Colonic mucosa (tissue), 4 donors: Measurements from ENCODE around the gene USH2A. TPM values are rescaled to one million over a fixed set of nuclear protein-coding genes. Genes with fewer than 3 reads are reported as not detected.

Experiments
- DNase-seq: peaks from one replicate; pipeline ENCODE4 v3.0.0-alpha.2; 2020
- H3K27ac ChIP-seq: fragments of 200-600 bp; one replicate; pipeline ENCODE4 v1.8.0; 2021
- H3K27me3 ChIP-seq: fragments of 200-600 bp; one replicate; pipeline ENCODE4 v1.8.0; 2021
- H3K36me3 ChIP-seq: fragments of 200-600 bp; one replicate; pipeline ENCODE4 v1.8.0; 2021
- H3K4me1 ChIP-seq: fragments of 200-600 bp; one replicate; pipeline ENCODE4 v1.8.0; 2021; ENCODE audit warnings: mild to moderate bottlenecking
- H3K4me3 ChIP-seq: fragments of 200-600 bp; one replicate; pipeline ENCODE4 v1.8.0; 2021
- H3K9ac ChIP-seq, 2 donors: one replicate each; pipeline ENCODE4 v1.7.0; 2013; ENCODE audit warnings: control low read depth in 2 of 2, low read depth in 2 of 2, low read length in 2 of 2
- H3K9me3 ChIP-seq: fragments of 200-600 bp; one replicate; pipeline ENCODE4 v1.8.0; 2021
- intact Hi-C: fragments of 100-400 bp; cut with DNase I; formaldehyde crosslinking; loops from one replicate; pipeline ENCODE4 v1.14.1; 2022
- total RNA-seq, 2 donors: library from RNA; stranded (reverse); fragmentation: NEBNext Ultra II Directional in 1 of 2; extraction: Animal tissue kit (Norgen Biotek cat#: 25700) in 1 of 2; gene quantifications; one replicate each; pipeline ENCODE4 v1.2.1, GENCODE V29; 2021
- TF ChIP-seq, protein P1 (sequence below): fragments of 200-600 bp; IDR thresholded peaks from one replicate; pipeline ENCODE4 v1.8.0; 2022; ENCODE audit warnings: antibody characterized with exemption, mild to moderate bottlenecking
- donor health status: healthy.
- donor health status: DM: no; HTN: no; CAD: no.
- donor health status: DM: no; HTN: no; CAD: no.

The USH2A gene
- total RNA-seq, 2 donors from 2014 or later = 0.02 TPM; not detected in 1

DNA sequence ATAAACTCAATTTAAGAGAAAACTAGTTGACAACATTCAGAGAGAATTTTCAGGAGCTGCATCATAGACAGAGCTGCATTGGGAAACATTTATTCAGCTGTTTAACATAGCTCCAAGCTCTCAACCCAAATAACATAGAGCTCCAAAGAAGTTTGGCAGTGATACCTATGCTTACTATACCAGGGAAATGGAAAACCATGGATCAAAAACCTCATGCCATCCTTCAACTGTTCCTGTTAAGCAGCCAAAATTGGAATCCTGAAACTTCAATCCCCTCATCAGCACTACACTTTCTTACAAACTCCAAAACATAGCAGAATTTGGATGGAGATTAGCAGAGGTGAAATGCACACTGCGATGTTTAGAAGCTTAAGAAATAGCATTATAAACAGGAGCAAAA, 164.4 kb downstream of the USH2A start:
- TF ChIP-seq, protein P1, sequence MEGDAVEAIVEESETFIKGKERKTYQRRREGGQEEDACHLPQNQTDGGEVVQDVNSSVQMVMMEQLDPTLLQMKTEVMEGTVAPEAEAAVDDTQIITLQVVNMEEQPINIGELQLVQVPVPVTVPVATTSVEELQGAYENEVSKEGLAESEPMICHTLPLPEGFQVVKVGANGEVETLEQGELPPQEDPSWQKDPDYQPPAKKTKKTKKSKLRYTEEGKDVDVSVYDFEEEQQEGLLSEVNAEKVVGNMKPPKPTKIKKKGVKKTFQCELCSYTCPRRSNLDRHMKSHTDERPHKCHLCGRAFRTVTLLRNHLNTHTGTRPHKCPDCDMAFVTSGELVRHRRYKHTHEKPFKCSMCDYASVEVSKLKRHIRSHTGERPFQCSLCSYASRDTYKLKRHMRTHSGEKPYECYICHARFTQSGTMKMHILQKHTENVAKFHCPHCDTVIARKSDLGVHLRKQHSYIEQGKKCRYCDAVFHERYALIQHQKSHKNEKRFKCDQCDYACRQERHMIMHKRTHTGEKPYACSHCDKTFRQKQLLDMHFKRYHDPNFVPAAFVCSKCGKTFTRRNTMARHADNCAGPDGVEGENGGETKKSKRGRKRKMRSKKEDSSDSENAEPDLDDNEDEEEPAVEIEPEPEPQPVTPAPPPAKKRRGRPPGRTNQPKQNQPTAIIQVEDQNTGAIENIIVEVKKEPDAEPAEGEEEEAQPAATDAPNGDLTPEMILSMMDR = no peak
- intact Hi-C loops = no loop called here
- Histone ChIP-seq H3K9ac (no peak overlapping the region), H3K4me1 (no peaks in the 10 kb centered on the region), H3K4me3 (no peak overlapping the region), H3K27me3 (no peaks in the 10 kb centered on the region), H3K27ac (no peak overlapping the region), H3K9me3 (no peaks in the 10 kb centered on the region), H3K36me3 (no peaks in the 10 kb centered on the region)
- no peak for DNase-seq

DNA sequence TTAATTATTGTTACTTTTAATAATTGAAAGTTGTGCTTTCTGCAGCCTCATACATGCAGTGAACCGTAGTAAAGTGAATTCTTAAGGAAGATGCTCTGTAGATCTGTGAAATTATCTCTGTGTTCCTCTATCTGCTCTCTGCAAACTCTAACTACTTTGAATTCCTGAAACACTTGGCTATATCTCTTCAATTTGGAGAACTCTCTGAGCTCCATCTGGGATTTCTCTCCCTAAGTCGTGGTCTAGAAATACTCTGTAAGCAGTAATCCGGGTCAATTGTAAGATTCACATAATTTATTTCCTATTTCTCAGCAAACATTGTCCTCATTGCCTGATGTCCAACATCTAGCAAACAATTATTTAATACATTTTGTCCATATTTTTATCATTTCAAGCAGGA, 164.9 kb downstream of the USH2A start:
- DNase-seq = no peak
- Histone ChIP-seq H3K27me3 (no peaks in the 10 kb centered on the region), H3K27ac (no peak overlapping the region)

DNA sequence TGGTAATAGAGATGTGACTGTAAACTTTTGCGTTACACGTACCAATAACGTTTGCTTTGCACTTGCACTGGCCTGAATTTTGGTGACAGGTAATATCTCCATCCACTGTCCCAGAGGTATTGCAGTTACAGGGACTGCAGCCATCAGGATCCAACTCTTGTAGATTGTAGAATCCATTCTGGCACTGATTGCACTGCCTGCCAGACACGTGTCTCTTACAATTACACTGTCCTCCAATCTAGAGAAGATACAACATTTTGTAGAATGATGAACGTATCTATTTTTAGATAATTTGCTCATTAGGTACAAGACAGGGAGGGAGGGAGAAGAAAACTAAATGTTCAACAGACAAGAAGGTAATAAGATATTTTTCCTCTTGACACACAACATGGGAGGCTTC, 172.4 kb downstream of the USH2A start:
- H3K4me3 ChIP-seq = no peak overlapping the region
- no peaks in the 10 kb centered on the region for H3K4me1 ChIP-seq
- H3K27me3 ChIP-seq = no peaks in the 10 kb centered on the region
- H3K9me3 ChIP-seq = no peaks in the 10 kb centered on the region
- intact Hi-C loops = no loop called here
- TF ChIP-seq, protein P1 = no peak
- no peaks in the 10 kb centered on the region for H3K36me3 ChIP-seq
- no peak overlapping the region for H3K9ac ChIP-seq
- DNase-seq = no peak
- H3K27ac ChIP-seq = no peak overlapping the region

More for the DNA sequence above, 164.9 kb downstream of the USH2A start:
- no peaks in the 10 kb centered on the region for H3K4me1 ChIP-seq
- no peaks in the 10 kb centered on the region for H3K36me3 ChIP-seq
- no peak overlapping the region for H3K9ac ChIP-seq
- intact Hi-C loops = no loop called here
- TF ChIP-seq, protein P1 = no peak
- no peaks in the 10 kb centered on the region for H3K9me3 ChIP-seq
- H3K4me3 ChIP-seq = no peak overlapping the region

DNA sequence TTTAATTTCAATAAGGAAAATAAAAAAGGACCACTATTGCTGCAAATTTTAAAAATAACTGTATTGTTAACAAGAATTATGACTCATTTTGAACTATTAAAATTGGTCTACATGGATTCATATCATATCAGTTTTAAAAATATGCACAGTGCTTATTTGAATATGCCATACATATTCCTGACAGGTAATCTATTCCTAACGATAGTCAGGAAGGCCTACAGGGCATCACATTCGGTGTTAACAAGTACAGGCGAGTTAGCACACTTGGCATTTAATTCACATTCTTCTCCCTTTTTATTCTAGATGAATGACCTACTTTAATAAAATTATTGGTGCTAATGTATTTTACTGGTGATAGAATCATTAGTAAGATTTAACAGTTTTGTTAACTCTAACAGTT, 174.6 kb downstream of the USH2A start:
- no peaks in the 10 kb centered on the region for H3K9me3 ChIP-seq
- no peak overlapping the region for H3K4me3 ChIP-seq
- no peaks in the 10 kb centered on the region for H3K36me3 ChIP-seq
- DNase-seq = no peak
- H3K27ac ChIP-seq = no peak overlapping the region
- no peak overlapping the region for H3K9ac ChIP-seq
- TF ChIP-seq, protein P1 = no peak
- no peaks in the 10 kb centered on the region for H3K4me1 ChIP-seq
- H3K27me3 ChIP-seq = no peaks in the 10 kb centered on the region
- intact Hi-C loops = no loop called here

DNA sequence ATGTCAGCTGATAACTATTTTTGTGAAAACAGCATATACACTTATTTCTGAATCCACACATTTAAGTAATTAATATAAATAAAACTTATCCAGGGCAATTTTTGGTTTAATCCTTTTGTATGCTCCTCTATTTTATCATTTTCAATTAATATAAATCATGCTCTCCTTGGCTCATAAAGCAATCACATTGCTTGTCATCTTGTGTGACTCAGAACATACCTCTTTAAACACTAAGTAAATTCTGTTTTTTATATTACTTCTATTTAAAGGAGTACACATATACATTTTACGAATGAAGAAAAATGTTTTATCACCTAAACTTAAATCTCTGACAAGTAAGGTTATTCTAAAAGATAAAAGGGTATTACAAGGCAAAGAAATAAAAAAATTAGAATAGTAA, 175.3 kb downstream of the USH2A start:
- Histone ChIP-seq H3K9ac (no peak overlapping the region), H3K4me1 (no peaks in the 10 kb centered on the region), H3K9me3 (no peaks in the 10 kb centered on the region), H3K4me3 (no peak overlapping the region), H3K27ac (no peak overlapping the region), H3K27me3 (no peaks in the 10 kb centered on the region), H3K36me3 (no peaks in the 10 kb centered on the region)
- TF ChIP-seq, protein P1 = no peak
- no peak for DNase-seq
- intact Hi-C loops = no loop called here
